Measurements from ENCODE around the gene ACP7.

DNA sequence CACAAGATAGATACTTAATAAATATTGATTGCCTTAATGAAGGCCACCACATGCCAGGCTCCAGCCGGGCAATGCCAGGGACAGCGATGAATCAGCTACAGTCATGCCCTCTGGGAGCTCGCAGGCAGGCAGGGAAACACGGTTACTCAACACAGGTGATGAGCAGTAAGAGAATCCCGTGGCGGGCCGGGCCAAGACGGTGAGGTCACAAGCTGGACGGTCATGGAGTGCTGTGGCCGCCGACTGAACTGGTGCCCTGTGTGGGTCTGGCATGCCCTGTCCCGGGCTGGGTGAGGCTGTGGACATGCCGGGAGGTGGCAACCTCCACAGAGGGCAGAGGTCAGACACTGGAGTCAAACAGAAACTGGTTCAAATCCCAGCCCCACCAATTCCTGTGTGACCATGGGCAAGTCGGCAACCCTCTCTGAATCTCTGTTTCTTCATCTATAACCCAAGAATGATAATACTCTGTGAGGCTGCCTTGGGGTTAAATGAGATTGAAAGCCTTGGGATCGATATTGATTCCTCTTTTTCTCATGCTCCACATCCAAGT is 28.2 kb downstream of the ACP7 start:
- TF ChIP-seq, protein P1, sequence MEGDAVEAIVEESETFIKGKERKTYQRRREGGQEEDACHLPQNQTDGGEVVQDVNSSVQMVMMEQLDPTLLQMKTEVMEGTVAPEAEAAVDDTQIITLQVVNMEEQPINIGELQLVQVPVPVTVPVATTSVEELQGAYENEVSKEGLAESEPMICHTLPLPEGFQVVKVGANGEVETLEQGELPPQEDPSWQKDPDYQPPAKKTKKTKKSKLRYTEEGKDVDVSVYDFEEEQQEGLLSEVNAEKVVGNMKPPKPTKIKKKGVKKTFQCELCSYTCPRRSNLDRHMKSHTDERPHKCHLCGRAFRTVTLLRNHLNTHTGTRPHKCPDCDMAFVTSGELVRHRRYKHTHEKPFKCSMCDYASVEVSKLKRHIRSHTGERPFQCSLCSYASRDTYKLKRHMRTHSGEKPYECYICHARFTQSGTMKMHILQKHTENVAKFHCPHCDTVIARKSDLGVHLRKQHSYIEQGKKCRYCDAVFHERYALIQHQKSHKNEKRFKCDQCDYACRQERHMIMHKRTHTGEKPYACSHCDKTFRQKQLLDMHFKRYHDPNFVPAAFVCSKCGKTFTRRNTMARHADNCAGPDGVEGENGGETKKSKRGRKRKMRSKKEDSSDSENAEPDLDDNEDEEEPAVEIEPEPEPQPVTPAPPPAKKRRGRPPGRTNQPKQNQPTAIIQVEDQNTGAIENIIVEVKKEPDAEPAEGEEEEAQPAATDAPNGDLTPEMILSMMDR (IDR thresholded peaks at IDR 0.05) = no peak
- no peak for TF ChIP-seq POLR2A (IDR thresholded peaks at IDR 0.05)

Data from adrenal gland (tissue), 5 donors.